ENCODE data around the gene TESPA1.
"Not testable (repeated sequence)": the region's sequence is repeated elsewhere in the genome, so short reads cannot be mapped to it uniquely, and the experiment has no call there.

Gene TESPA1

DNA sequence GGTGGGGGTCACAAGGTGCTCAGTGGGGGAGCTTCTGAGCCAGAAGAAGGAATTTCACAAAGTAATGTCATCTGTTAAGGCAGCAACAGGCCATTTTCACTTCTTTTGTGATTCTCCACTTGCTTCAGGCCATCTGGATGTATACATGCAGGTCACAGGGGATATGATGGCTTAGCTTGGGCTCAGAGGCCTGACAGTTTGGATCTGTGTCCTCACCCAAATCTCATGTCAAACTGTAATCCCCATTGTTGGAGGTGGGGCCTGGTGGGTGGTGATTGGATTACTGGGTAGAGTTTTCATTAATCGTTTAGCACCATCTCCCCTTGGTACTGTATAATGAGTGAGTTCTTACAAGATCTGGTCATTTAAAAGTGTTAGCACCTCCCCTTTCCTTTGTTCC, 36.4 kb downstream of the TESPA1 start:
- TF ChIP-seq CTCF (IDR thresholded peaks at IDR 0.05; ENCODE audit: low read depth, low read length, poor library complexity, severe bottlenecking) (no peak), EZH2phosphoT487 (IDR thresholded peaks at IDR 0.05; ENCODE audit: borderline replicate concordance, low read length) (no peak)
- H3K4me2 ChIP-seq (ENCODE audit: low read length): no peak overlapping the region
- no peaks in the 10 kb centered on the region for H3K27me3 ChIP-seq (ENCODE audit: control insufficient read depth, low read length)
- H3F3A ChIP-seq (ENCODE audit: control insufficient read depth, insufficient read depth): no peaks in the 10 kb centered on the region
- no peaks in the 10 kb centered on the region for H4K20me1 ChIP-seq (ENCODE audit: control insufficient read depth, insufficient read depth, low read depth, low read length)
- H3K4me3 ChIP-seq (ENCODE audit: low read length): no peak overlapping the region
- no peaks in the 10 kb centered on the region for H3K9me2 ChIP-seq (replicated peaks; ENCODE audit: control insufficient read depth, low read length)
- H3K9me3 ChIP-seq (ENCODE audit: control insufficient read depth, insufficient read depth, low read length): no peaks in the 10 kb centered on the region
- H3K4me1 ChIP-seq (ENCODE audit: control insufficient read depth, low read length): no peaks in the 10 kb centered on the region
- no peak overlapping the region for H3K27ac ChIP-seq (ENCODE audit: low read depth, low read length)
- 0 out of 2 replicates have a peak, but pooled peaks cover 3% of the 10 kb centered on the region for H3K36me3 ChIP-seq (ENCODE audit: control insufficient read depth, low read length)
- H3K79me2 ChIP-seq (ENCODE audit: control insufficient read depth, low read length): no peaks in the 10 kb centered on the region

DNA sequence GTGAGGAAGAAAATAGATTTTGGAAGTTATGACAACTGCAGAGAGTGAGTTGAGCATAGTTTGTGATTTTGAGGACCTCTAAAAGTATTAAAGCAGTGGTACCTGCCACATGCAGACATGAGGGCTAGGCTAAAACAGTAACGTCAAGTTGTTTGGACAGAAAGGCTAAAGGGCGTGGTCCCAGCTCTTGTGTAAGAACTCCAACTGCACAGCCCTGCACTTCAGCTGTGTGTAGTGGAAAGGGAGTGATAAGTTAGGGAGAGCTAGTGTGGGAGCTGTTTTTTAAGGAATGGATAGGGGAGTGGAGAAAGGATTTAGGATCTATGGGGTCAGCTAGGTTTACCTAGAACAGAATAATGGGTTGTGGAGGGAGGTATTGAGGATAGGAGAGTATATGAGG, 39.5 kb downstream of the TESPA1 start:
- Histone ChIP-seq H3K9me2 (replicated peaks; ENCODE audit: control insufficient read depth, low read length) (no peaks in the 10 kb centered on the region), H4K20me1 (ENCODE audit: control insufficient read depth, insufficient read depth, low read depth, low read length) (no peaks in the 10 kb centered on the region), H3F3A (ENCODE audit: control insufficient read depth, insufficient read depth) (no peaks in the 10 kb centered on the region), H3K79me2 (ENCODE audit: control insufficient read depth, low read length) (no peaks in the 10 kb centered on the region), H3K9me3 (ENCODE audit: control insufficient read depth, insufficient read depth, low read length) (no peaks in the 10 kb centered on the region), H3K36me3 (ENCODE audit: control insufficient read depth, low read length) (0 out of 2 replicates have a peak, but pooled peaks cover 3% of the 10 kb centered on the region), H3K4me2 (ENCODE audit: low read length) (no peak overlapping the region), H3K4me1 (ENCODE audit: control insufficient read depth, low read length) (no peaks in the 10 kb centered on the region), H3K27me3 (ENCODE audit: control insufficient read depth, low read length) (no peaks in the 10 kb centered on the region), H3K4me3 (ENCODE audit: low read length) (no peak overlapping the region), H3K27ac (ENCODE audit: low read depth, low read length) (no peak overlapping the region)
- TF ChIP-seq EZH2phosphoT487 (IDR thresholded peaks at IDR 0.05; ENCODE audit: borderline replicate concordance, low read length): no peak
- TF ChIP-seq CTCF (IDR thresholded peaks at IDR 0.05; ENCODE audit: low read depth, low read length, poor library complexity, severe bottlenecking): no peak

DNA sequence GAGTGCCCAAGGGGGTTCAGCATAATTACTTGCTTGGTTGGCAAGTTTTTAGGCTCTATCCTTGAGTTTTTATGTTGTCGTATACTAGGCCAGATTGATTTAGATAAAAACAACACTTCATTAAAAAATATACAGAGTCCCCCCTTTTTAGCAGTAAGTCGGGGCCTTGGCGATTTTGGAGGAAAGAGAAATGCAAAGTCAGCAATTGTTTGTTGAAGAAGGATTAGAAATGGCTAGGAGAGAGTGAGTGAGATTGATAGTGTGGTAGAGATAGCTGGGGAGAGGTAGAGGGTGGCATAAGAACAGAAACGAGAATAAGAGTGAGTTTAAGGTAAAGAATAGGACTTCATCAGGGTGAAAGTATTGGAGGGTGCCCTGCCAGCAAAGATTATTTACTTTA, 41.3 kb downstream of the TESPA1 start:
- H3F3A ChIP-seq (ENCODE audit: control insufficient read depth, insufficient read depth); H3K9me3 ChIP-seq (ENCODE audit: control insufficient read depth, insufficient read depth, low read length); H4K20me1 ChIP-seq (ENCODE audit: control insufficient read depth, insufficient read depth, low read depth, low read length): not testable (repeated sequence)

GRCh38 chr12:54941659-54942058, 42.9 kb downstream of the TESPA1 start:
- H3K9me3 ChIP-seq (ENCODE audit: control insufficient read depth, insufficient read depth, low read length): no peaks in the 10 kb centered on the region
- H3K36me3 ChIP-seq (ENCODE audit: control insufficient read depth, low read length): no peaks in the 10 kb centered on the region
- no peaks in the 10 kb centered on the region for H3K27me3 ChIP-seq (ENCODE audit: control insufficient read depth, low read length)
- TF ChIP-seq CTCF (IDR thresholded peaks at IDR 0.05; ENCODE audit: low read depth, low read length, poor library complexity, severe bottlenecking): no peak
- TF ChIP-seq EZH2phosphoT487 (IDR thresholded peaks at IDR 0.05; ENCODE audit: borderline replicate concordance, low read length): no peak
- H3K9me2 ChIP-seq (replicated peaks; ENCODE audit: control insufficient read depth, low read length): no peaks in the 10 kb centered on the region
- no peak overlapping the region for H3K4me2 ChIP-seq (ENCODE audit: low read length)
- no peak overlapping the region for H3K27ac ChIP-seq (ENCODE audit: low read depth, low read length)
- H3K79me2 ChIP-seq (ENCODE audit: control insufficient read depth, low read length): no peaks in the 10 kb centered on the region
- H4K20me1 ChIP-seq (ENCODE audit: control insufficient read depth, insufficient read depth, low read depth, low read length): no peaks in the 10 kb centered on the region
- H3K4me3 ChIP-seq (ENCODE audit: low read length): no peak overlapping the region
- H3F3A ChIP-seq (ENCODE audit: control insufficient read depth, insufficient read depth): no peaks in the 10 kb centered on the region
- no peaks in the 10 kb centered on the region for H3K4me1 ChIP-seq (ENCODE audit: control insufficient read depth, low read length)

More for the DNA sequence above, 41.3 kb downstream of the TESPA1 start:
- not testable (repeated sequence) for H3K27me3 ChIP-seq (ENCODE audit: control insufficient read depth, low read length); H3K79me2 ChIP-seq (ENCODE audit: control insufficient read depth, low read length); H3K27ac ChIP-seq (ENCODE audit: low read depth, low read length); H3K4me1 ChIP-seq (ENCODE audit: control insufficient read depth, low read length); H3K4me2 ChIP-seq (ENCODE audit: low read length); H3K4me3 ChIP-seq (ENCODE audit: low read length); H3K36me3 ChIP-seq (ENCODE audit: control insufficient read depth, low read length); H3K9me2 ChIP-seq (replicated peaks; ENCODE audit: control insufficient read depth, low read length)

Data from DOHH2 (cell line).